Measurements from ENCODE around the gene EDIL3. TPM values are rescaled to one million over a fixed set of nuclear protein-coding genes. Genes with fewer than 3 reads are reported as not detected.

EDIL3 gene
- total RNA-seq, 1 experiment from 2014 or later: not detected

DNA sequence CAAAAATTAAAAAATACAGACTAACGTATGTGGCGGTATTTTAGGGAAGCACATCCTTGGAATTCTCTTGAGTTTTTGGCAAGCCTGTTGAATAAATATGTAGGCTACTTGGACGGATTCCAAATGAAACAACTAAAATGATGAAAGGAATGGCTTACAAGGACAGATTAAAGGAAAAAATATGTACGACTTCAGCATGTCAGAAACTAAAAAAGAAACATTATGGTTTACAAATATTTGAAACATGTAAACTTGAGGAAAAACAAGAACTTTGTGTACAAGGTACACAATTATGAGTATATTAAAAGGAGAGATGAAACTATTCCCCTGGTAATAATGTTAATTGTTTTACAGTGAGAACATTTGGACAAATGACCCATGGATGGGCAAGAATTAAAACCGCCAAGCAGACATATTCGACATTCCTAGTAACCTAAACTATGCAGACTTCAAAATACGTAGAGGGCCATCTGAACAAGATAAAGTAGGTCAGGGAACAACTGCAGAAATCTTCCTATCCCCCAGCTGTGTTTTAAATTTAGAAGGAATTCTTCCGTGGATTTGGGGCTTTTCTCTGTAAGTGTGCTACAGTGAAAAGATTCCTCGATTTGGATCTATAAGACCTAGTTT, 12.5 kb downstream of the EDIL3 start:
- H3K27ac Mint-ChIP-seq (ENCODE audit: unreplicated experiment): no peak overlapping the region

DNA sequence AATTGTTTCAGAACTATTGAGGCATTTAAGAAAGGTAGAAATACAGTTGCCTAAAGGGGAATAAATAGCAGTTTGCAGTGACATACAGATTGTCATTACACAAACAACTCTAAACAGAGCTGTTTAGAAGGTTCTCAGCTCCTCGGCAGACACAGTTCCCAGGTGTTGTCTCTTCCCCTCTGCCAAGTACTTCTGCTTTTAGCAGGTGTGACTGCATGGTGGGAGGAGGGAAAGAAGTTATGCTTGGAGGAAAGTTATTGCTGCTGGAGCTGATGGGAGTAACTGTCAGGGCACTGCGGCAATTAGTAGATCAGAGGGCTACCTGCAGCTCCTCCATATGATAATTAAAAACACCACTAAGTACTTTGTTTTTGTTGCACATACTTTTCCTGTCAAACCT, 14.5 kb downstream of the EDIL3 start:
- Mint-ChIP-seq H3K27ac (ENCODE audit: unreplicated experiment) (no peak overlapping the region), H3K4me3 (ENCODE audit: unreplicated experiment) (no peak overlapping the region), H3K36me3 (ENCODE audit: insufficient read depth, unreplicated experiment) (no peaks in the 10 kb centered on the region), H3K4me1 (ENCODE audit: low read depth, unreplicated experiment) (no peaks in the 10 kb centered on the region), H3K27me3 (ENCODE audit: insufficient read depth, unreplicated experiment) (peaks cover 13% of the 10 kb centered on the region), H3K9me3 (ENCODE audit: unreplicated experiment) (no peaks in the 10 kb centered on the region)
- H3K27me3 ChIP-seq (replicated peaks; ENCODE audit: control insufficient read depth, insufficient read depth, low read length): no peaks in the 10 kb centered on the region
- H3K4me3 ChIP-seq (ENCODE audit: low read depth, low read length): no peak overlapping the region
- no peaks in the 10 kb centered on the region for H3K9me3 ChIP-seq
- no peaks in the 10 kb centered on the region for H3K36me3 ChIP-seq (ENCODE audit: control insufficient read depth, insufficient read depth, low read length)
- no TSS peak for BruUV-seq (replicated peaks)
- intact Hi-C loops (cut with micrococcal nuclease; ENCODE audit: unreplicated experiment): no loop called here
- ChIA-PET POLR2A (no interaction called here), CTCF (no interaction called here)
- DNase-seq: no peak
- H3K4me1 ChIP-seq: no peaks in the 10 kb centered on the region
- TF ChIP-seq, protein P1, sequence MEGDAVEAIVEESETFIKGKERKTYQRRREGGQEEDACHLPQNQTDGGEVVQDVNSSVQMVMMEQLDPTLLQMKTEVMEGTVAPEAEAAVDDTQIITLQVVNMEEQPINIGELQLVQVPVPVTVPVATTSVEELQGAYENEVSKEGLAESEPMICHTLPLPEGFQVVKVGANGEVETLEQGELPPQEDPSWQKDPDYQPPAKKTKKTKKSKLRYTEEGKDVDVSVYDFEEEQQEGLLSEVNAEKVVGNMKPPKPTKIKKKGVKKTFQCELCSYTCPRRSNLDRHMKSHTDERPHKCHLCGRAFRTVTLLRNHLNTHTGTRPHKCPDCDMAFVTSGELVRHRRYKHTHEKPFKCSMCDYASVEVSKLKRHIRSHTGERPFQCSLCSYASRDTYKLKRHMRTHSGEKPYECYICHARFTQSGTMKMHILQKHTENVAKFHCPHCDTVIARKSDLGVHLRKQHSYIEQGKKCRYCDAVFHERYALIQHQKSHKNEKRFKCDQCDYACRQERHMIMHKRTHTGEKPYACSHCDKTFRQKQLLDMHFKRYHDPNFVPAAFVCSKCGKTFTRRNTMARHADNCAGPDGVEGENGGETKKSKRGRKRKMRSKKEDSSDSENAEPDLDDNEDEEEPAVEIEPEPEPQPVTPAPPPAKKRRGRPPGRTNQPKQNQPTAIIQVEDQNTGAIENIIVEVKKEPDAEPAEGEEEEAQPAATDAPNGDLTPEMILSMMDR (IDR thresholded peaks at IDR 0.05; ENCODE audit: insufficient read depth in 1 of 2, low read depth in 1 of 2, low read length in 1 of 2, severe bottlenecking in 1 of 2, unreplicated experiment in 1 of 2): no peak

More for the DNA sequence above, 12.5 kb downstream of the EDIL3 start:
- BruUV-seq (replicated peaks): no TSS peak
- Histone ChIP-seq H3K4me1 (no peaks in the 10 kb centered on the region), H3K4me3 (ENCODE audit: low read depth, low read length) (no peak overlapping the region), H3K9me3 (no peaks in the 10 kb centered on the region), H3K27me3 (replicated peaks; ENCODE audit: control insufficient read depth, insufficient read depth, low read length) (no peaks in the 10 kb centered on the region), H3K36me3 (ENCODE audit: control insufficient read depth, insufficient read depth, low read length) (no peaks in the 10 kb centered on the region)
- Mint-ChIP-seq H3K4me3 (ENCODE audit: unreplicated experiment) (no peak overlapping the region), H3K9me3 (ENCODE audit: unreplicated experiment) (no peaks in the 10 kb centered on the region), H3K36me3 (ENCODE audit: insufficient read depth, unreplicated experiment) (no peaks in the 10 kb centered on the region), H3K4me1 (ENCODE audit: low read depth, unreplicated experiment) (no peaks in the 10 kb centered on the region), H3K27me3 (ENCODE audit: insufficient read depth, unreplicated experiment) (peaks cover 13% of the 10 kb centered on the region)
- TF ChIP-seq, protein P1 (IDR thresholded peaks at IDR 0.05; ENCODE audit: insufficient read depth in 1 of 2, low read depth in 1 of 2, low read length in 1 of 2, severe bottlenecking in 1 of 2, unreplicated experiment in 1 of 2): no peak
- no peak for DNase-seq
- ChIA-PET POLR2A (no interaction called here), CTCF (no interaction called here)
- intact Hi-C loops (cut with micrococcal nuclease; ENCODE audit: unreplicated experiment): no loop called here

DNA sequence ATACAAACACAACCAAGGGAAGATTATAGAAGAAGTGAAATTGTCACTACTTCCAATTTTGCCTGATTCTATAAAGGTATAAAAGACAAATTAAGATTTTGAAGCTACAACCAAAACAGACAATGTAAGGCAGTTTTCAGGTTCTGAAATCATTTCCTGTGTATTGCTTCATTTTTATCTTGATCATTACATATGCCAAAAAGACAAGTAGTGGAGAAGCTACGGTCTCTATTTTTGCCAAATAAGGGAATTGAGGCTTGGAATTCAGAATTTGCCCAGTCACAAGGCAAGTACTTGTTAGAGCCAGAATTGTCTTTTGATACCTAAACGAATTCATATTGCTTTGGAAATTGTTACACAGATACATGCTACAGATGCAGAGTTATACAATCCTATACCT, 20.6 kb downstream of the EDIL3 start:
- H3K4me3 Mint-ChIP-seq (ENCODE audit: unreplicated experiment): no peak overlapping the region
- no peak overlapping the region for H3K4me3 ChIP-seq (ENCODE audit: low read depth, low read length)
- no peaks in the 10 kb centered on the region for H3K4me1 ChIP-seq
- H3K36me3 ChIP-seq (ENCODE audit: control insufficient read depth, insufficient read depth, low read length): no peaks in the 10 kb centered on the region
- no peaks in the 10 kb centered on the region for H3K9me3 Mint-ChIP-seq (ENCODE audit: unreplicated experiment)
- ChIA-PET POLR2A (no interaction called here), CTCF (no interaction called here)
- no peaks in the 10 kb centered on the region for H3K9me3 ChIP-seq
- H3K27me3 ChIP-seq (replicated peaks; ENCODE audit: control insufficient read depth, insufficient read depth, low read length): no peaks in the 10 kb centered on the region
- H3K4me1 Mint-ChIP-seq (ENCODE audit: low read depth, unreplicated experiment): no peaks in the 10 kb centered on the region
- H3K27ac Mint-ChIP-seq (ENCODE audit: unreplicated experiment): no peak overlapping the region
- TF ChIP-seq, protein P1 (IDR thresholded peaks at IDR 0.05; ENCODE audit: insufficient read depth in 1 of 2, low read depth in 1 of 2, low read length in 1 of 2, severe bottlenecking in 1 of 2, unreplicated experiment in 1 of 2): no peak
- intact Hi-C loops (cut with micrococcal nuclease; ENCODE audit: unreplicated experiment): no loop called here
- DNase-seq: no peak
- no TSS peak for BruUV-seq (replicated peaks)
- no peaks in the 10 kb centered on the region for H3K36me3 Mint-ChIP-seq (ENCODE audit: insufficient read depth, unreplicated experiment)
- peaks cover 10% of the 10 kb centered on the region for H3K27me3 Mint-ChIP-seq (ENCODE audit: insufficient read depth, unreplicated experiment)
